ENCODE data around the gene MPRIP. TPM values are rescaled to one million over a fixed set of nuclear protein-coding genes. Genes with fewer than 3 reads are reported as not detected.

The MPRIP gene
- total RNA-seq, 1 experiment from 2014 or later: 338 TPM

DNA sequence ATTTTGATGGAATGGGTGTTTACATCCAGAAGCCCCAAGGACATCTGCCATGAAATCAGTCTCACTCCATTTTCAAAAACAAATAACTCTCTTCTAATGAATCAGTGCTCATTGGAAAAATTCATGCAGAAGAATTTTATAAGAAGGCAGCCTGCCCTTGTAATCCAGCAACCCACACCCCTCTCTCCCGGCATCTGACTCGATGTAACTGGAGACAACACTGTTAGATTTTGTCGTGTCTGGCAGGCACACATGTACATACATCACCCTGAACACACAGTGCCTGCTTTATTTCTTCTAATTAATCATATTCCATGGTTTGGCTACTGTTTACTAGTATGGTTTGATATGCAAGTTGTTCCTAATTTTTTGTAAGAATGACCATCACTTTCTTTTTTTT is 175.7 kb downstream of the MPRIP start:
- CTCF ChIA-PET: interaction anchor here (0.6 kb wide), 1 partner anchor 16 kb away, joined by 3 read pairs; no protein-coding TSS in a partner anchor
- BruUV-seq (replicated peaks): no TSS peak
- H3K36me3 Mint-ChIP-seq (ENCODE audit: insufficient read depth, unreplicated experiment): peaks cover 33% of the 10 kb centered on the region
- H3K27me3 Mint-ChIP-seq (ENCODE audit: unreplicated experiment): no peaks in the 10 kb centered on the region
- intact Hi-C loops (cut with micrococcal nuclease; ENCODE audit: unreplicated experiment): no loop called here
- H3K9me3 Mint-ChIP-seq (ENCODE audit: low read depth, unreplicated experiment): no peaks in the 10 kb centered on the region
- TF ChIP-seq, protein P1, sequence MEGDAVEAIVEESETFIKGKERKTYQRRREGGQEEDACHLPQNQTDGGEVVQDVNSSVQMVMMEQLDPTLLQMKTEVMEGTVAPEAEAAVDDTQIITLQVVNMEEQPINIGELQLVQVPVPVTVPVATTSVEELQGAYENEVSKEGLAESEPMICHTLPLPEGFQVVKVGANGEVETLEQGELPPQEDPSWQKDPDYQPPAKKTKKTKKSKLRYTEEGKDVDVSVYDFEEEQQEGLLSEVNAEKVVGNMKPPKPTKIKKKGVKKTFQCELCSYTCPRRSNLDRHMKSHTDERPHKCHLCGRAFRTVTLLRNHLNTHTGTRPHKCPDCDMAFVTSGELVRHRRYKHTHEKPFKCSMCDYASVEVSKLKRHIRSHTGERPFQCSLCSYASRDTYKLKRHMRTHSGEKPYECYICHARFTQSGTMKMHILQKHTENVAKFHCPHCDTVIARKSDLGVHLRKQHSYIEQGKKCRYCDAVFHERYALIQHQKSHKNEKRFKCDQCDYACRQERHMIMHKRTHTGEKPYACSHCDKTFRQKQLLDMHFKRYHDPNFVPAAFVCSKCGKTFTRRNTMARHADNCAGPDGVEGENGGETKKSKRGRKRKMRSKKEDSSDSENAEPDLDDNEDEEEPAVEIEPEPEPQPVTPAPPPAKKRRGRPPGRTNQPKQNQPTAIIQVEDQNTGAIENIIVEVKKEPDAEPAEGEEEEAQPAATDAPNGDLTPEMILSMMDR (IDR thresholded peaks at IDR 0.05; ENCODE audit: unreplicated experiment): no peak
- H3K27ac Mint-ChIP-seq (ENCODE audit: unreplicated experiment): no peak overlapping the region
- H3K4me1 Mint-ChIP-seq (ENCODE audit: low read depth, unreplicated experiment): no peaks in the 10 kb centered on the region
- DNase-seq: no peak
- H3K4me3 Mint-ChIP-seq (ENCODE audit: low read depth, unreplicated experiment): no peak overlapping the region

DNA sequence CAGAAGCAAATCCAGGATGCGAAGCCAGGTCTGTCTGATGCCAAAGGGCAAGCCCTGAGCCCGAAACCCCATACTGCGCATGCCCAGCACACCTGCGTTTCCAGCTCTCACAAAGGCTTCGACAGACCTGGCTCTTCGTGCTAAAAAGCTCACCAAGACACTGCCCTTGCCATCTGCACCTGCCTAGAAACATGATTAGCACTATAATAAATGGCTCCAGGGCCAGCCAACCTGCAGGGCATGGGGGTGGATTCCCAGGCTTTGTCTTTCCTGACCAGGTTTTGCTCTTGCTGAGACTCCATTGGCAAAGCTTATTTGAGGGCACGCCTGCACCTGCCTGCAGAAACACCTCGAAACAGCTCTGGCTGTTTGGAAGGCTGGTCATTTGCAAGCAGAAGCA is 178.3 kb downstream of the MPRIP start:
- TF ChIP-seq, protein P1 (IDR thresholded peaks at IDR 0.05; ENCODE audit: unreplicated experiment): no peak
- CTCF ChIA-PET: no interaction called here
- no TSS peak for BruUV-seq (replicated peaks)
- Mint-ChIP-seq H3K27me3 (ENCODE audit: unreplicated experiment) (no peaks in the 10 kb centered on the region), H3K4me3 (ENCODE audit: low read depth, unreplicated experiment) (no peak overlapping the region), H3K9me3 (ENCODE audit: low read depth, unreplicated experiment) (no peaks in the 10 kb centered on the region), H3K36me3 (ENCODE audit: insufficient read depth, unreplicated experiment) (peaks cover 42% of the 10 kb centered on the region), H3K4me1 (ENCODE audit: low read depth, unreplicated experiment) (no peaks in the 10 kb centered on the region), H3K27ac (ENCODE audit: unreplicated experiment) (no peak overlapping the region)
- DNase-seq: no peak
- intact Hi-C loops (cut with micrococcal nuclease; ENCODE audit: unreplicated experiment): no loop called here

DNA sequence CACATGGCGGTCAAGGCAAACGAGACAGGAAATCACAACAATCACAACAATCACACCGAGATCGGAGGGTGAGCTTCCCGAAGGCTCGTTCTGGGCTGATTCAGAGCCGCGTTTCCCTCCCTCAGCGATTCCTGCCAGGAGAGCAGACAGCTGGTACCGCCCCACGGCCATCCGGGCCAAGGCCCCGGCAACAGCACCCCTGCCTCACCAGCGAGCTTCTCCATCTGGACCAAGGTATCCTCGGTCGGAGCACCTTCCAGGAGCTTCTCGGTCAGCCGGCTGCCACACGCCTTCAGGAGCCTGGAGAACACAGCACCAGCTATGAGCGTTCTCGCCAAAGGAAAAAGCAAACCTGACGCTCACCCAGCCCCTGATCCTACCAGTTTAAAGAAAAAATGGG is 179.1 kb downstream of the MPRIP start:
- H3K27me3 Mint-ChIP-seq (ENCODE audit: unreplicated experiment): no peaks in the 10 kb centered on the region
- intact Hi-C loops (cut with micrococcal nuclease; ENCODE audit: unreplicated experiment): no loop called here
- no peak overlapping the region for H3K27ac Mint-ChIP-seq (ENCODE audit: unreplicated experiment)
- no peak for DNase-seq
- H3K4me3 Mint-ChIP-seq (ENCODE audit: low read depth, unreplicated experiment): no peak overlapping the region
- TF ChIP-seq, protein P1 (IDR thresholded peaks at IDR 0.05; ENCODE audit: unreplicated experiment): no peak
- H3K4me1 Mint-ChIP-seq (ENCODE audit: low read depth, unreplicated experiment): no peaks in the 10 kb centered on the region
- peaks cover 50% of the 10 kb centered on the region for H3K36me3 Mint-ChIP-seq (ENCODE audit: insufficient read depth, unreplicated experiment)
- no TSS peak for BruUV-seq (replicated peaks)
- no peaks in the 10 kb centered on the region for H3K9me3 Mint-ChIP-seq (ENCODE audit: low read depth, unreplicated experiment)
- CTCF ChIA-PET: no interaction called here

DNA sequence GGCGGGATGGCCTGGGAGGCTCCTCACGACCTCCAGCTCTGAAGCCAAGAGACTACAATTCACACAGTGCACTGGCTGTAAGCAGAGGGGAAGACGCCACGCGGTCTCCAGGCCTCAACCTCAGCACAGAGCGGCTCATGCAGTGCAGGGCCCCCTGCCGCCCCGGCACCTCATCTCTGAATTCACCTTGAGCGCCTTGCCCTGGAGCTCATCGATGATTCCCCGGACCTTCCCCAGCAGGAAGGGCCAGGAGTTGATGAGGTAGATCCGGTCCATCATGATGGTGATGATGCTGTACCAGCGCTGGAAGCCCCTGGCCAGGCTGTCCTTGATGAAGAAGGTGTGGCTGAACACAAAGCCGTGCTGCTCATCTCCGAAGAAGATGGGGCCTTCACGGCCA is 181.5 kb downstream of the MPRIP start:
- H3K4me3 Mint-ChIP-seq (ENCODE audit: low read depth, unreplicated experiment): no peak overlapping the region
- H3K9me3 Mint-ChIP-seq (ENCODE audit: low read depth, unreplicated experiment): no peaks in the 10 kb centered on the region
- peaks cover 46% of the 10 kb centered on the region for H3K36me3 Mint-ChIP-seq (ENCODE audit: insufficient read depth, unreplicated experiment)
- no peaks in the 10 kb centered on the region for H3K4me1 Mint-ChIP-seq (ENCODE audit: low read depth, unreplicated experiment)
- no peak for DNase-seq
- intact Hi-C loops (cut with micrococcal nuclease; ENCODE audit: unreplicated experiment): no loop called here
- CTCF ChIA-PET: no interaction called here
- no peaks in the 10 kb centered on the region for H3K27me3 Mint-ChIP-seq (ENCODE audit: unreplicated experiment)
- H3K27ac Mint-ChIP-seq (ENCODE audit: unreplicated experiment): no peak overlapping the region
- no TSS peak for BruUV-seq (replicated peaks)
- TF ChIP-seq, protein P1 (IDR thresholded peaks at IDR 0.05; ENCODE audit: unreplicated experiment): no peak

Data from Calu3 (cell line).